ENCODE data around the gene NCOR1. TPM values are rescaled to one million over a fixed set of nuclear protein-coding genes. Genes with fewer than 3 reads are reported as not detected.
"Not testable (repeated sequence)": the region's sequence is repeated elsewhere in the genome, so short reads cannot be mapped to it uniquely, and the experiment has no call there.

Gene NCOR1
- total RNA-seq, 1 donor from 2014 or later, result 79.3 TPM

GRCh38 chr17:16243801-16244567 lies 28.6 kb upstream of the NCOR1 start:
- Histone ChIP-seq H3K36me3 (ENCODE audit: control insufficient read depth, insufficient read depth, low read length) (no peaks in the 10 kb centered on the region), H3K27me3 (ENCODE audit: control insufficient read depth, insufficient read depth, low read length) (no peaks in the 10 kb centered on the region), H3K4me3 (ENCODE audit: low read depth, low read length) (no peak overlapping the region)
- DNase-seq (ENCODE audit: low read depth), result no peak
- TF ChIP-seq CTCF (IDR thresholded peaks at IDR 0.05; ENCODE audit: insufficient read depth, low read length, poor library complexity, severe bottlenecking), result no peak

GRCh38 chr17:16243385-16243784 lies 28.1 kb upstream of the NCOR1 start:
- H3K27me3 ChIP-seq (ENCODE audit: control insufficient read depth, insufficient read depth, low read length), result no peaks in the 10 kb centered on the region
- no peak for DNase-seq (ENCODE audit: low read depth)
- TF ChIP-seq CTCF (IDR thresholded peaks at IDR 0.05; ENCODE audit: insufficient read depth, low read length, poor library complexity, severe bottlenecking), result no peak
- no peak overlapping the region for H3K4me3 ChIP-seq (ENCODE audit: low read depth, low read length)
- no peaks in the 10 kb centered on the region for H3K36me3 ChIP-seq (ENCODE audit: control insufficient read depth, insufficient read depth, low read length)

- TF ChIP-seq CTCF (IDR thresholded peaks at IDR 0.05; ENCODE audit: insufficient read depth, low read length, poor library complexity, severe bottlenecking), result no peak
- no peak for DNase-seq (ENCODE audit: low read depth)
- Histone ChIP-seq H3K27me3 (ENCODE audit: control insufficient read depth, insufficient read depth, low read length) (no peaks in the 10 kb centered on the region), H3K36me3 (ENCODE audit: control insufficient read depth, insufficient read depth, low read length) (no peaks in the 10 kb centered on the region), H3K4me3 (ENCODE audit: low read depth, low read length) (no peak overlapping the region)
Observed at GRCh38 chr17:16241906-16242399, 26.6 kb upstream of the NCOR1 start.

- TF ChIP-seq CTCF (IDR thresholded peaks at IDR 0.05; ENCODE audit: insufficient read depth, low read length, poor library complexity, severe bottlenecking), result no peak
- Histone ChIP-seq H3K36me3 (ENCODE audit: control insufficient read depth, insufficient read depth, low read length) (no peaks in the 10 kb centered on the region), H3K27me3 (ENCODE audit: control insufficient read depth, insufficient read depth, low read length) (no peaks in the 10 kb centered on the region), H3K4me3 (ENCODE audit: low read depth, low read length) (no peak overlapping the region)
- no peak for DNase-seq (ENCODE audit: low read depth)
Observed at GRCh38 chr17:16239931-16240330, 24.6 kb upstream of the NCOR1 start.

- Histone ChIP-seq H3K36me3 (ENCODE audit: control insufficient read depth, insufficient read depth, low read length) (no peaks in the 10 kb centered on the region), H3K4me3 (ENCODE audit: low read depth, low read length) (no peak overlapping the region), H3K27me3 (ENCODE audit: control insufficient read depth, insufficient read depth, low read length) (no peaks in the 10 kb centered on the region)
- no peak for TF ChIP-seq CTCF (IDR thresholded peaks at IDR 0.05; ENCODE audit: insufficient read depth, low read length, poor library complexity, severe bottlenecking)
- DNase-seq (ENCODE audit: low read depth), result no peak
Observed at GRCh38 chr17:16232391-16232790, 17.1 kb upstream of the NCOR1 start.

GRCh38 chr17:16229912-16230561 lies 14.7 kb upstream of the NCOR1 start:
- not testable (repeated sequence) for H3K4me3 ChIP-seq (ENCODE audit: low read depth, low read length); H3K27me3 ChIP-seq (ENCODE audit: control insufficient read depth, insufficient read depth, low read length); H3K36me3 ChIP-seq (ENCODE audit: control insufficient read depth, insufficient read depth, low read length); DNase-seq (ENCODE audit: low read depth)

All from kidney epithelial cell (primary cell).